ENCODE data around the gene CALN1. TPM values are rescaled to one million over a fixed set of nuclear protein-coding genes. Genes with fewer than 3 reads are reported as not detected.

The CALN1 gene
- total RNA-seq, 1 donor, result not detected

DNA sequence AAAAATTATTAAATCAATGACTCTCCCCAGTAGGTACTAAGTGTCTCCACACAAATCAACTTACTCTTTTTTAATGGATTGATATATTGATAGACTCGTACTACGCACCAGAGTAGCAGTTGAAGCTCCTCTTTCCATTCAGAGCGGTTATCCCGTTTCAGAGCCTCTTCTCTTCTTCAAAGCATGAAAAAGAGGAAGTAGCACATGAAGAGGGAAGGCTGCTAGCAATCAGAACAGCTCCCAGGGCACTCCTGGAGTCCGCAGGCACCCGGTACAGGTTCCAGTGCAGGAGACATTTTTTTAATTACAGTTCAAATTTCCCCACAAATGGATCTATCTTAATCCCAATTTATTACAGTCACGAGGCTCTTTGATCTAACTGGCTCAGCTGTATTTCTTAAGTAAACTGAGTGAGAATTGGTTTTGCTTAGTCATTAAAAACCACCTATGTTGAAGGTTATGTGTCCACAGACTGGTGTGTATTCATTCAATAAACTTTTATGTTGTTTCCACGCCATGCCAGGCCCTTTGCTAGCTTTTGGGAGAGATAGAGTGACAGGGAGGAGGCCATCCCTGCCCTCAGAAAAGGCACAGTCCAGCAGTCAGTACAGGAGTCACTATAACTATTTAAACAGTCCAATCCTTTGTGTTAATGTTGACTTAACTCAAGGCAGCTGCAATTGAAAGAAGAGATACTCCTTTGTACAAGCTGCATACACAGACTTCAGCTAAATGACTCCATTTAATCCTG lies 32.1 kb upstream of the CALN1 start:
- no peak overlapping the region for H3K4me3 ChIP-seq (ENCODE audit: low read depth, low read length)
- no peak for DNase-seq (ENCODE audit: low read depth)
- TF ChIP-seq, protein P1, sequence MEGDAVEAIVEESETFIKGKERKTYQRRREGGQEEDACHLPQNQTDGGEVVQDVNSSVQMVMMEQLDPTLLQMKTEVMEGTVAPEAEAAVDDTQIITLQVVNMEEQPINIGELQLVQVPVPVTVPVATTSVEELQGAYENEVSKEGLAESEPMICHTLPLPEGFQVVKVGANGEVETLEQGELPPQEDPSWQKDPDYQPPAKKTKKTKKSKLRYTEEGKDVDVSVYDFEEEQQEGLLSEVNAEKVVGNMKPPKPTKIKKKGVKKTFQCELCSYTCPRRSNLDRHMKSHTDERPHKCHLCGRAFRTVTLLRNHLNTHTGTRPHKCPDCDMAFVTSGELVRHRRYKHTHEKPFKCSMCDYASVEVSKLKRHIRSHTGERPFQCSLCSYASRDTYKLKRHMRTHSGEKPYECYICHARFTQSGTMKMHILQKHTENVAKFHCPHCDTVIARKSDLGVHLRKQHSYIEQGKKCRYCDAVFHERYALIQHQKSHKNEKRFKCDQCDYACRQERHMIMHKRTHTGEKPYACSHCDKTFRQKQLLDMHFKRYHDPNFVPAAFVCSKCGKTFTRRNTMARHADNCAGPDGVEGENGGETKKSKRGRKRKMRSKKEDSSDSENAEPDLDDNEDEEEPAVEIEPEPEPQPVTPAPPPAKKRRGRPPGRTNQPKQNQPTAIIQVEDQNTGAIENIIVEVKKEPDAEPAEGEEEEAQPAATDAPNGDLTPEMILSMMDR (IDR thresholded peaks at IDR 0.05; ENCODE audit: insufficient read depth, low read length), result no peak

DNA sequence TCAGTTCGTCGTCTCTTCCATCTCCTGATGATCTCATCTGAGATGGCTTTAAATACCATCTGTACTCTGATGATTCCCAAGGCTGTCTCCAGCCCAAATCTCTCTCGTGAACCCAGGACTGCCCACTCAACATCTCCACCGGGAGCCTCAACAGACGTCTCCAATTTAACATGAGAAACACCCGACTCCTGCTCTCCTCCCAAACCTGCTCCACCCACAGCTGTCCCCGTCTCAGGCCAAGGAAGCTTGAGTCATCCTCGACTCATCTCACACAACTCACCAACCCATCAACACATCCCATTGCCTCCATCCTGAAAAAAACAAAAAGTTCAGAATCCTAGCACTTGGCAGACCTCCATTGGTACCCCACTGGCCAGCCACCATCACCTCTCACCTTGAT lies 29.7 kb upstream of the CALN1 start:
- DNase-seq (ENCODE audit: low read depth), result no peak
- TF ChIP-seq, protein P1 (IDR thresholded peaks at IDR 0.05; ENCODE audit: insufficient read depth, low read length), result no peak

DNA sequence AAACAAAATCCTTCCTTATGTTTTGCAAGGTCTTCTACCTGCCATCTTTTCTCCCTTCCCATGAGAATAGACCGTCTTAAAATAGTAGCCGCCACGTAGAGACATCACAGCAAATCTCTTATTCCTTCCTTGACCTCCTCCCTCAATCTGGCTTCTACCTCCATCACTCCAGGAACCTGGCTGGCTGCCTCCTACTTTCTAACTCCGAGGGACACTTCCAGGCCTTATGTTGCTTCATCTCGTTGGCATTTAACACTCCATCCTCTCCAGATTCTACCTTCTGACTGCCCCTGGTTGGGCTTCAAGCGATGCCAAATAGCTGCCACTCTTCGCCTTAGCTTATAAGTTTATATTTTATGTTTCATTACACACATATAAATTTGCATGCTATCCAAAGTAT lies 26.4 kb upstream of the CALN1 start:
- no peak overlapping the region for H3K4me3 ChIP-seq (ENCODE audit: low read depth, low read length)
- TF ChIP-seq, protein P1 (IDR thresholded peaks at IDR 0.05; ENCODE audit: insufficient read depth, low read length), result no peak
- no peak for DNase-seq (ENCODE audit: low read depth)

More for the DNA sequence above, 29.7 kb upstream of the CALN1 start:
- H3K4me3 ChIP-seq (ENCODE audit: low read depth, low read length), result no peak overlapping the region

DNA sequence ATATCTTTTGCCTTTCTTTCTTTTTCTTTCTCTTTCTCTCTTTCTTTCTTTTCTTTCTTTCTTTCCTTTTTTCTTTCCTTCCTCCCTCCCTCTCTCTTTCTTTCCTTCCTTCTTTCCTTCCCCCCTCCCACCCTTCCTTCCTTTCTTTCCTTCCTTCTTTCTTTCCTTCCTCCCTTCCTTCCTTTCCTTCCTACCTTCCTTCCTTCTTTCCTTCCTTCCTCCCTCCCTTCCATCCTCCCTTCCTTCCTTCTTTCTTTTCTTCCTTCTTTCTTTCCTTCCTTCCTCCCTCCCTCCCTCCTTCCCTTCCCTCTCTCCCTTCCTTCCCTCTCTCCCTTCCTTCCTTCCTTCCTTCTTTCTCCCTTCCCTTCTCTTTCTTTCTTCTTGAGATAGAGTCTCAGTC lies 25.5 kb upstream of the CALN1 start:
- TF ChIP-seq, protein P1 (IDR thresholded peaks at IDR 0.05; ENCODE audit: insufficient read depth, low read length), result no peak
- no peak overlapping the region for H3K4me3 ChIP-seq (ENCODE audit: low read depth, low read length)
- no peak for DNase-seq (ENCODE audit: low read depth)

DNA sequence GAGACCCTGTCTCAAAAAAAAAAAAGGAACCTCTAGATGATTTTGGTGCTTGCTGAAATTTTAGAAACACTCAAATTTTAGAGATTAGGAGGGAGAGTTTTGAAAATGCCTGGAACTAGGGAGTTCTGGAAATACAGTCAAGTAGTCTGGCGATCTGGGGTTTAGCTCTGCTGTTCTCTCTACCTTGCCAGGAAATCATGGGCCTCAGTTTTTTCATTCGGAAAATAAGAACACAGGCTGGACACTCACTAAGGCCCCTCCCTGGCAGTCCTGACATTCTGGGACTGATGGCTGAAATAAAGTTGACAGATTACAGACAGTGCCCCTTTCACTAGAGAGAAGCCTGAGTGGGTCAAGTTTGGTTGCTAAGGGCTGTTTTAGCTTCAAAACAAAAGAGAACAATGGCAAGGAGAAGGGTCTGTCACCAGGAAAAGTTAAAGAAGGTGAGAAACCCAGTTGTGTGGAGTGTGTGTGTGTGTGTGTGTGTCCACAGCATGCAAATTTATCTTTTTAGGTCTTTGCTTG lies 25.0 kb upstream of the CALN1 start:
- H3K4me3 ChIP-seq (ENCODE audit: low read depth, low read length), result no peak overlapping the region
- no peak for DNase-seq (ENCODE audit: low read depth)
- TF ChIP-seq, protein P1 (IDR thresholded peaks at IDR 0.05; ENCODE audit: insufficient read depth, low read length), result no peak

DNA sequence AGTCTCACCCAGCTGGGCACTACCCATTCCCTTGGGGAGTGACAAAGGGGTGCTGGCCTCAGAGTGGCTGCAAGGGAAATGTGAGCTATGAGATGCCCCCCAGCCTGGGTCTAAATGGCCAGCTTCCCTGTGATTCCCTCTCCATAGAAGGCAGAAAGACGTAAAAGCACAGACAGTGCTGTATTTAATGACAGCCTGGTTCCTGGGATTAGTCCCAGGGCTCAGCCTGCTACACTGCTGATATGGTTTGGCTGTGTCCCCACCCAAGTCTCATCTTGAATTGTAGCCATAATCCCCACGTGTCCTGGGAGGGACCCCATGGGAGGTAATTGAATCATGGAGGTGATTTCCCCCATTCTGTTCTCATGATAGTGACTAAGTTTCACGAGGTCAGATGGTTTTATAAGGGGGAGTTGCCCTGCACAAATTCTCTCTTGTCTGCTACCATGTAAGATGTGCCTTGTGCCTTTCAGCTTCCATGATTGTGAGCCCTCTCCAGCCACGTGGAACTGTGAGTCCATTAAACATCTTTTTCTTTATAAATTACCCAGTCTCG lies 23.9 kb upstream of the CALN1 start:
- H3K4me3 ChIP-seq (ENCODE audit: low read depth, low read length), result no peak overlapping the region
- TF ChIP-seq, protein P1 (IDR thresholded peaks at IDR 0.05; ENCODE audit: insufficient read depth, low read length), result no peak
- no peak for DNase-seq (ENCODE audit: low read depth)

All from fibroblast of the aortic adventitia (primary cell).